AG09319 (cell line): Measurements from ENCODE around the gene MS4A10.

Source experiments
- DNase-seq: peaks from one replicate; pipeline ENCODE4 v3.0.0-alpha.2; 2010; ENCODE audit warnings: low read depth; ENCODE audit errors: extremely low read depth
- TF ChIP-seq, protein P1 (sequence below): IDR thresholded peaks from 2 replicates; pipeline ENCODE4 v1.5.1; 2011; ENCODE audit warnings: low read depth, mild to moderate bottlenecking, inconsistent platforms, low read length, moderate library complexity

Gene MS4A10

GRCh38 chr11:60838132-60838531 is 53.0 kb downstream of the MS4A10 start:
- TF ChIP-seq, protein P1, sequence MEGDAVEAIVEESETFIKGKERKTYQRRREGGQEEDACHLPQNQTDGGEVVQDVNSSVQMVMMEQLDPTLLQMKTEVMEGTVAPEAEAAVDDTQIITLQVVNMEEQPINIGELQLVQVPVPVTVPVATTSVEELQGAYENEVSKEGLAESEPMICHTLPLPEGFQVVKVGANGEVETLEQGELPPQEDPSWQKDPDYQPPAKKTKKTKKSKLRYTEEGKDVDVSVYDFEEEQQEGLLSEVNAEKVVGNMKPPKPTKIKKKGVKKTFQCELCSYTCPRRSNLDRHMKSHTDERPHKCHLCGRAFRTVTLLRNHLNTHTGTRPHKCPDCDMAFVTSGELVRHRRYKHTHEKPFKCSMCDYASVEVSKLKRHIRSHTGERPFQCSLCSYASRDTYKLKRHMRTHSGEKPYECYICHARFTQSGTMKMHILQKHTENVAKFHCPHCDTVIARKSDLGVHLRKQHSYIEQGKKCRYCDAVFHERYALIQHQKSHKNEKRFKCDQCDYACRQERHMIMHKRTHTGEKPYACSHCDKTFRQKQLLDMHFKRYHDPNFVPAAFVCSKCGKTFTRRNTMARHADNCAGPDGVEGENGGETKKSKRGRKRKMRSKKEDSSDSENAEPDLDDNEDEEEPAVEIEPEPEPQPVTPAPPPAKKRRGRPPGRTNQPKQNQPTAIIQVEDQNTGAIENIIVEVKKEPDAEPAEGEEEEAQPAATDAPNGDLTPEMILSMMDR, result no peak; the same call in 1 of the 2 replicates
- DNase-seq, result no peak

- peak; percentile 67 for DNase-seq
- TF ChIP-seq, protein P1, result no peak
These were observed 55.6 kb downstream of the MS4A10 start for GRCh38 chr11:60840470-60841430.

GRCh38 chr11:60841797-60842667 is 56.9 kb downstream of the MS4A10 start, which contains the start of gene CCDC86:
CCDC86 (plus strand) TSS chr11:60842113; CDS start chr11:60842125, 12 bp downstream.
- peak; percentile 90 for DNase-seq
- TF ChIP-seq, protein P1, result no peak

- TF ChIP-seq, protein P1, result no peak
- no peak for DNase-seq
These were observed 57.8 kb downstream of the MS4A10 start for GRCh38 chr11:60842668-60843600.

DNA sequence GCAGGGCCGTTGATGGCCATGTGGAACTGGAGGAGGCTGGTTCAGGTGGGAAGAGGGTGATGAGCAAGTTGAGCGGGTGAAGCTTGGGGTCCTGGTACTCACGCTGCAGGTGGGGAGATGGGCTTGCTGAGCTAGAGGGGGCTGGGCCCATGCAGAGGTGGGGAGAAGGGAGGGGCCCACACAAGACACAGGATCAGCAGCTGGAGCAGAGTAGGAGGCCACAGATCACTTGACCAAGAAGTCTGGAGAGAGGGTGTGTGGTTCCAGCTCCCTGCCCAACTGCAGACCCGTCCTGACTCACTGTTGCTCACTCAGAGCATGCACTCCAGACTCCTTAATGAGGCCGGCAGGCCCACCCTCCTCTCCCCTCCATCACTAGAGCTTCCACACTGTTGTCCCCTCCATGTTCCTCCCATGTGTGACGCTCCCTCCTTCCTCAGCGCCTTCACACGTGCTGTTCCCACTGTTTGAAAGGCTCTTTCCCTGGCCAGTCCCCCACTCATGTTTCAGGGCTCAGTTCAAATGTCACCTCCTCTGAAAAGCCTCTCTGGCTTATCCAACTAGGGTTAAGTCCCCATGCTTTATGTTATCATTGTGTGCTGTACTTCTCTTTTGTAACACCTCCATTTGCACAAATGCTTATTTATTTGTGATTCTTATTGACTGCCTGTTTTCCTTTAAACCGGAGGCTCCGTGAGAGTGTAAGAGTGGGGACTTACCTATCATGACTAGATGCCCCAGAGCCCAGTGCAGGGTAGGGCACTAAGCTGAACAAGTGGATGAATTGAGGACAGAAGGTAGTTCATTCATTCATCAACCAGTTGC is 59.1 kb downstream of the MS4A10 start:
- TF ChIP-seq, protein P1, result no peak
- no peak for DNase-seq

DNA sequence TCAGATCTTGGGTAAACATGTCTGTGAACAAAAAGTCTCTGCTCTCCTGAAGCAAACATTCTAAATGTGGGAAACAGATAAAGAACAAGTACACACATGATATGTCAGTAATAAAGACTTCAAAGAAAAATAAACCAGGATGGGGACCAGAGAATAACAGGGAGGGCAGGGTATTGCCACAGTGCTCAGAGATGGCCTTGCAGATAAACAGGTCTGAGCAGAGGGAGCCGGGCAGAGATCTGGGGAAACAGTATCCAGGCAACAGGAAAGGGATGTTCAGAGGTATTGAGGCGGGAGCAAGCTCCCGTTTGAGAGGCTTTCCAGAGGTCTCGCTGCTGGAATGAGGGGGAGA is 59.7 kb downstream of the MS4A10 start:
- TF ChIP-seq, protein P1, result no peak
- no peak for DNase-seq
